ENCODE data around the gene CCR9.

CCR9 gene

DNA sequence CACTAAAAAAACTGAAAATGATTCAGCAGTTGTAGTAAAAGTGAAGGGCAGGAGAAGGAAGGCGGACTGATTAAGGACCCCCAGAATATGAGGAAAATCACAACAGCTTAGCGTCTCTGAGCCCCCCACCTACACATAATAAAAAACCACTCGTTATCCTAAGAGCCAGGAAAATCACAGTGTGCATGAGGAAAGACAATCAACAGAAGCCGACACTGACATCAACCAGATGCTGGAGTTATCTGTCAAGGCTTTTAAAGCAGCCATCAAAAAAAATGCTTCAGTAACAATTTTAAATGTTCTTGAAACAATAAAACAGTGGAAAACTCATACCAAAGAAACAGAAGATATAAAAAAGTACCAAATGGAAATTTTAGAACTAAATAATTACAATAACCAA is 47.2 kb downstream of the CCR9 start:
- TF ChIP-seq TAF1 (IDR thresholded peaks at IDR 0.05; ENCODE audit: borderline replicate concordance, insufficient read depth, low read length) (no peak), FOXP2 (optimal IDR thresholded peaks at IDR 0.05; ENCODE audit: borderline replicate concordance, extremely low read depth, extremely low read length, insufficient read depth) (no peak), SIN3A (IDR thresholded peaks at IDR 0.05; ENCODE audit: borderline replicate concordance, insufficient read depth, low read length) (no peak), REST (IDR thresholded peaks at IDR 0.05; ENCODE audit: insufficient read depth in 1 of 2, low read depth in 2 of 2, low read length in 2 of 2) (no peak), POLR2AphosphoS5 (IDR thresholded peaks at IDR 0.05; ENCODE audit: low read depth, low read length) (no peak)

GRCh38 chr3:45936261-45936660 is 49.9 kb downstream of the CCR9 start:
- TF ChIP-seq SIN3A (IDR thresholded peaks at IDR 0.05; ENCODE audit: borderline replicate concordance, insufficient read depth, low read length), result no peak

DNA sequence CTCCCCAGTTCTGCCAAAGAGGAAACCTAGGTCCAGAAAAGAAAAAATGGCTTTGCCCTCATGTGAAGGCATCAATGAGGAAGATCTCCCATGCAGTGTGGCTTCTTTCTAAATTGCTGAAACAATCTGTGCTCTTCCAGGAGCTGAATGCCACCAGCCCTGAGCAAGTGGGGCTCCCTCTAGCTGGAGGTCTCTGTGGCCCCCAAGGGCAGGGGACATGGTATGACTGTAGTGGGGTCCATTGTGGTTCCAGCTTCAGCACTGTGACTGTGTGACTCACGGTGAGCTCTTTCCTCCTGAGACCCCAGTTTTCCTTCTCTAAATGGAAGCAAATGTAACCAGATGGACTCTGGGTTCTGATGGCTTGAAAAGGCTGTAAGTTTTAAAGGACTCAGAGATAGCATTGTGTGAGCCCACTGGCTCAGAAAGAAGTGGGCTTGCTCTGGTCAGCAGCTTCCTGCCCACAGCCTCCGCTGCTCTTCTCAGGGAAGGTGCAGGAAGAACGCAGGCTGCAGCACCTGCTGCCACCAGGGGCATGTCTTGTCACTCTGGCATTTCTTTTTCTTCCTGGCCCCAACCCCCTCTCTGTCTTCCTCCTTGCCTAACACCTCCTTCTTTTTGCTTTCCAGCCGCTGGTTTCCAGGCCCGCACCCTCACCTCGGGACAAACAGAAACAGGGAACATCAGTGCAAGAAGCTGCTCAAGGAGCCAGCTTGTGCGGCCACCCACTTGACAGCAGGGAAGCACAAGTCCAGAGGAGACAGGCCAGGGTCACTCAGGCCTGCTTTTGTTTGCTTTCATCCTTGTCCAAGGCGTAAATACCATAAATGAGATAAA is 51.1 kb downstream of the CCR9 start:
- TF ChIP-seq TAF1 (IDR thresholded peaks at IDR 0.05; ENCODE audit: borderline replicate concordance, insufficient read depth, low read length), result no peak
- TF ChIP-seq FOXP2 (optimal IDR thresholded peaks at IDR 0.05; ENCODE audit: borderline replicate concordance, extremely low read depth, extremely low read length, insufficient read depth), result no peak
- no peak for TF ChIP-seq REST (IDR thresholded peaks at IDR 0.05; ENCODE audit: insufficient read depth in 1 of 2, low read depth in 2 of 2, low read length in 2 of 2)
- TF ChIP-seq POLR2AphosphoS5 (IDR thresholded peaks at IDR 0.05; ENCODE audit: low read depth, low read length), result no peak
- TF ChIP-seq SIN3A (IDR thresholded peaks at IDR 0.05; ENCODE audit: borderline replicate concordance, insufficient read depth, low read length), result no peak

DNA sequence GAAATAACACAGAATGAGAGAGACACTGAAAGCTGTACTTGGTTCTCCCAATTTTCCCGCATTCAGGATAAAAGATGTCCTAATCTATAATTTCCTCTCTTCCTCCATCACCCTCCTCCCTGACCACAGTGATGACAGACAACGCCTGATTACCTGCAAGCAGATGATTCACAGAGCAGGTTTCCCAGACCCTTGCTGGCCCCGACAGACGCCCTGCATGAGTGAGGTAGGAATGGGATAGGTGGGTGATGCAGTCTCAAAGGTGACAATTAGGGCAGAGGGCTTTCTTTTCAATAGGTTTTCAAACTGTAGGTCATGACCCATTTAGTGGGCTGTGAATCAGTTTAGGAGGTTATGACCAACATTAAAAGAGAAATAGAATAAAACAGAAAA is 51.7 kb downstream of the CCR9 start:
- no peak for TF ChIP-seq SIN3A (IDR thresholded peaks at IDR 0.05; ENCODE audit: borderline replicate concordance, insufficient read depth, low read length)
- TF ChIP-seq FOXP2 (optimal IDR thresholded peaks at IDR 0.05; ENCODE audit: borderline replicate concordance, extremely low read depth, extremely low read length, insufficient read depth), result no peak
- no peak for TF ChIP-seq REST (IDR thresholded peaks at IDR 0.05; ENCODE audit: insufficient read depth in 1 of 2, low read depth in 2 of 2, low read length in 2 of 2)
- no peak for TF ChIP-seq POLR2AphosphoS5 (IDR thresholded peaks at IDR 0.05; ENCODE audit: low read depth, low read length)
- TF ChIP-seq TAF1 (IDR thresholded peaks at IDR 0.05; ENCODE audit: borderline replicate concordance, insufficient read depth, low read length), result no peak

GRCh38 chr3:45938864-45939263 is 52.5 kb downstream of the CCR9 start:
- no peak for TF ChIP-seq FOXP2 (optimal IDR thresholded peaks at IDR 0.05; ENCODE audit: borderline replicate concordance, extremely low read depth, extremely low read length, insufficient read depth)
- TF ChIP-seq TAF1 (IDR thresholded peaks at IDR 0.05; ENCODE audit: borderline replicate concordance, insufficient read depth, low read length), result no peak

DNA sequence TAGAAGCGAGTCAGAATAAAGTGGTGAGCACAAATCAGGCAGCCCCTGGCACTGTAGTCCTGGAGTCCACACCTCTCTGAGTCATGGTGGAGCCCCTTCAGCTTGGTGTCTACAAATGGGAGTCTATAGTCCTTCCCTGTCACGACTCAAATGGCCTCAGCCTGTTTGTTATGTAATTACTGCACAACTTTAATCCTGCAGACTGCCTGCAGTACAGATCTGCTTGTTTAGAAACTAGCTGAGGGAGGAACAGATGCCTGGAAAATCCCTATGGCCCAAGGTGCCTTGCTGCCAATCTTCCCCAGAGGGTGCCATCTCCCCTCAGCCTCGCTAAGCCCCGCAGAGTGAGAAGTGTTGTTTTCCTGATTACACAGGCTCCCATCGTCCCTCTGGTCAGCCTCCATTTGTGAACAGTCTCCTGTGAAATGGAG is 53.0 kb downstream of the CCR9 start:
- TF ChIP-seq FOXP2 (optimal IDR thresholded peaks at IDR 0.05; ENCODE audit: borderline replicate concordance, extremely low read depth, extremely low read length, insufficient read depth), result no peak
- TF ChIP-seq POLR2AphosphoS5 (IDR thresholded peaks at IDR 0.05; ENCODE audit: low read depth, low read length), result no peak
- TF ChIP-seq REST (IDR thresholded peaks at IDR 0.05; ENCODE audit: insufficient read depth in 1 of 2, low read depth in 2 of 2, low read length in 2 of 2), result no peak
- no peak for TF ChIP-seq TAF1 (IDR thresholded peaks at IDR 0.05; ENCODE audit: borderline replicate concordance, insufficient read depth, low read length)
- TF ChIP-seq SIN3A (IDR thresholded peaks at IDR 0.05; ENCODE audit: borderline replicate concordance, insufficient read depth, low read length), result no peak
